Erythroblast (primary cell): ENCODE data around the gene IQGAP1.

Source experiments
- GATA1 ChIP-seq: IDR thresholded peaks from 2 replicates; pipeline ENCODE4 v1.6.1; 2011; ENCODE audit warnings: low read depth, mild to moderate bottlenecking, control low read depth, low read length, moderate library complexity
- POLR2A ChIP-seq: IDR thresholded peaks from 2 replicates; pipeline ENCODE4 v1.6.1; 2011; ENCODE audit warnings: mild to moderate bottlenecking, low read length

- TF ChIP-seq POLR2A (no peak), GATA1 (no peak)
Observed at GRCh38 chr15:90413411-90414379, 25.7 kb downstream of the IQGAP1 start.
